ENCODE measurements around the gene TRPC4AP.

TRPC4AP gene

GRCh38 chr20:34968042-34968775 lies 124.4 kb downstream of the TRPC4AP start:
- Histone ChIP-seq H3K36me3 (ENCODE audit: insufficient read depth, insufficient read length, low read length) (no peaks in the 10 kb centered on the region), H3K9ac (ENCODE audit: insufficient read length, low read depth) (no peak overlapping the region), H3K4me1 (ENCODE audit: insufficient read depth, insufficient read length) (peaks cover 7% of the 10 kb centered on the region), H3K4me3 (ENCODE audit: insufficient read length, low read depth) (no peak overlapping the region), H3K27me3 (ENCODE audit: insufficient read depth, insufficient read length) (no peaks in the 10 kb centered on the region), H3K9me3 (ENCODE audit: insufficient read depth, low read length) (no peaks in the 10 kb centered on the region)
- TF ChIP-seq SUZ12 (IDR thresholded peaks at IDR 0.05; ENCODE audit: extremely low read depth, insufficient read depth, insufficient read length): no peak
- TF ChIP-seq YY1 (IDR thresholded peaks at IDR 0.05; ENCODE audit: insufficient read depth, insufficient read length): no peak
- no peak for TF ChIP-seq ZNF274 (IDR thresholded peaks at IDR 0.05; ENCODE audit: low read depth, low read length)
- no peak for DNase-seq (ENCODE audit: low read depth, low spot score)

GRCh38 chr20:34967421-34967820 lies 125.2 kb downstream of the TRPC4AP start:
- Histone ChIP-seq H3K27me3 (ENCODE audit: insufficient read depth, insufficient read length) (no peaks in the 10 kb centered on the region), H3K4me3 (ENCODE audit: insufficient read length, low read depth) (no peak overlapping the region), H3K9me3 (ENCODE audit: insufficient read depth, low read length) (no peaks in the 10 kb centered on the region), H3K9ac (ENCODE audit: insufficient read length, low read depth) (no peak overlapping the region), H3K36me3 (ENCODE audit: insufficient read depth, insufficient read length, low read length) (no peaks in the 10 kb centered on the region), H3K4me1 (ENCODE audit: insufficient read depth, insufficient read length) (peaks cover 7% of the 10 kb centered on the region)
- no peak for DNase-seq (ENCODE audit: low read depth, low spot score)
- no peak for TF ChIP-seq ZNF274 (IDR thresholded peaks at IDR 0.05; ENCODE audit: low read depth, low read length)
- TF ChIP-seq YY1 (IDR thresholded peaks at IDR 0.05; ENCODE audit: insufficient read depth, insufficient read length): no peak
- TF ChIP-seq SUZ12 (IDR thresholded peaks at IDR 0.05; ENCODE audit: extremely low read depth, insufficient read depth, insufficient read length): no peak

DNA sequence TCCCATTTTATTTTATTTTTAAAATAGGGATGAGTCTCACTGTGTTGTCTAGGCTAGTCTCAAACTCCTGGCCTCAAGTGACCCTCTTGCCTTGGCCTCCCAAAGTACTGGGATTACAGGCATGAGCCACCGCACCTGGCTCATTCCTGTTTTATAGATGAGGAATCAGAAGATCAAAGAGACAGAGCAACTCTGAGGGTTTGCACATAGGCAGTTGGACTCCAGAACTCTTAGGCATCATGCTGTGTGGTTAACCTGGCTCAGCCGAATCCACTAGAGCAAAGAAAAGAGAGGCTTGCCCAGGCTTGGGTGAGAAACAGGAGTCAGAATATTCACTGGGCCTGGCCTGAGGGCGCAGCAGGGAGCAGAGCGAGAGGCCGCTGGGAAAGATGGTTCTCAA lies 127.6 kb downstream of the TRPC4AP start:
- H3K36me3 ChIP-seq (ENCODE audit: insufficient read depth, insufficient read length, low read length): no peaks in the 10 kb centered on the region
- no peak overlapping the region for H3K4me3 ChIP-seq (ENCODE audit: insufficient read length, low read depth)
- TF ChIP-seq YY1 (IDR thresholded peaks at IDR 0.05; ENCODE audit: insufficient read depth, insufficient read length) (no peak), SUZ12 (IDR thresholded peaks at IDR 0.05; ENCODE audit: extremely low read depth, insufficient read depth, insufficient read length) (no peak)
- H3K9me3 ChIP-seq (ENCODE audit: insufficient read depth, low read length): no peaks in the 10 kb centered on the region
- H3K4me1 ChIP-seq (ENCODE audit: insufficient read depth, insufficient read length): peaks cover 7% of the 10 kb centered on the region
- no peak overlapping the region for H3K9ac ChIP-seq (ENCODE audit: insufficient read length, low read depth)
- H3K27me3 ChIP-seq (ENCODE audit: insufficient read depth, insufficient read length): no peaks in the 10 kb centered on the region
- DNase-seq (ENCODE audit: low read depth, low spot score): no peak

- no peaks in the 10 kb centered on the region for H3K36me3 ChIP-seq (ENCODE audit: insufficient read depth, insufficient read length, low read length)
- no peaks in the 10 kb centered on the region for H3K9me3 ChIP-seq (ENCODE audit: insufficient read depth, low read length)
- H3K4me1 ChIP-seq (ENCODE audit: insufficient read depth, insufficient read length): peaks cover 7% of the 10 kb centered on the region
- no peak for DNase-seq (ENCODE audit: low read depth, low spot score)
- H3K27me3 ChIP-seq (ENCODE audit: insufficient read depth, insufficient read length): no peaks in the 10 kb centered on the region
- H3K9ac ChIP-seq (ENCODE audit: insufficient read length, low read depth): no peak overlapping the region
- TF ChIP-seq YY1 (IDR thresholded peaks at IDR 0.05; ENCODE audit: insufficient read depth, insufficient read length) (no peak), ZNF274 (IDR thresholded peaks at IDR 0.05; ENCODE audit: low read depth, low read length) (no peak), SUZ12 (IDR thresholded peaks at IDR 0.05; ENCODE audit: extremely low read depth, insufficient read depth, insufficient read length) (no peak)
- H3K4me3 ChIP-seq (ENCODE audit: insufficient read length, low read depth): no peak overlapping the region
Measured at GRCh38 chr20:34964486-34964885, 128.1 kb downstream of the TRPC4AP start.

GRCh38 chr20:34956751-34957472 lies 135.7 kb downstream of the TRPC4AP start:
- no peak overlapping the region for H3K4me3 ChIP-seq (ENCODE audit: insufficient read length, low read depth)

GRCh38 chr20:34956041-34956458 lies 136.6 kb downstream of the TRPC4AP start:
- H3K4me3 ChIP-seq (ENCODE audit: insufficient read length, low read depth): peak overlapping the region; percentile 6
- H3K36me3 ChIP-seq (ENCODE audit: insufficient read depth, insufficient read length, low read length): peaks cover 9% of the 10 kb centered on the region
- H3K27me3 ChIP-seq (ENCODE audit: insufficient read depth, insufficient read length): no peaks in the 10 kb centered on the region
- DNase-seq (ENCODE audit: low read depth, low spot score): no peak
- TF ChIP-seq ZNF274 (IDR thresholded peaks at IDR 0.05; ENCODE audit: low read depth, low read length) (no peak), YY1 (IDR thresholded peaks at IDR 0.05; ENCODE audit: insufficient read depth, insufficient read length) (no peak), SUZ12 (IDR thresholded peaks at IDR 0.05; ENCODE audit: extremely low read depth, insufficient read depth, insufficient read length) (no peak)
- peaks cover 2% of the 10 kb centered on the region for H3K4me1 ChIP-seq (ENCODE audit: insufficient read depth, insufficient read length)
- peak overlapping the region; percentile 46 for H3K9ac ChIP-seq (ENCODE audit: insufficient read length, low read depth)
- H3K9me3 ChIP-seq (ENCODE audit: insufficient read depth, low read length): peaks cover 3% of the 10 kb centered on the region; the same call in 1 of the 2 replicates

More at GRCh38 chr20:34956751-34957472, 135.7 kb downstream of the TRPC4AP start:
- peaks cover 4% of the 10 kb centered on the region for H3K36me3 ChIP-seq (ENCODE audit: insufficient read depth, insufficient read length, low read length)
- H3K9ac ChIP-seq (ENCODE audit: insufficient read length, low read depth): no peak overlapping the region
- DNase-seq (ENCODE audit: low read depth, low spot score): no peak
- TF ChIP-seq YY1 (IDR thresholded peaks at IDR 0.05; ENCODE audit: insufficient read depth, insufficient read length) (no peak), ZNF274 (IDR thresholded peaks at IDR 0.05; ENCODE audit: low read depth, low read length) (no peak; the same call in 1 of the 2 replicates)
- H3K4me1 ChIP-seq (ENCODE audit: insufficient read depth, insufficient read length): no peaks in the 10 kb centered on the region
- H3K9me3 ChIP-seq (ENCODE audit: insufficient read depth, low read length): peaks cover 3% of the 10 kb centered on the region; the same call in 1 of the 2 replicates
- no peaks in the 10 kb centered on the region for H3K27me3 ChIP-seq (ENCODE audit: insufficient read depth, insufficient read length)

Measured in NT2/D1 (cell line).